GM19099 (cell line): ENCODE data around the gene PLEK2.

Experiments used
- POLR2A ChIP-seq: IDR thresholded peaks from 3 replicates; pipeline ENCODE4 v1.6.1; 2011; ENCODE audit warnings: low read depth; ENCODE audit not compliant: insufficient read length; ENCODE audit errors: extremely low read depth

PLEK2 gene

DNA sequence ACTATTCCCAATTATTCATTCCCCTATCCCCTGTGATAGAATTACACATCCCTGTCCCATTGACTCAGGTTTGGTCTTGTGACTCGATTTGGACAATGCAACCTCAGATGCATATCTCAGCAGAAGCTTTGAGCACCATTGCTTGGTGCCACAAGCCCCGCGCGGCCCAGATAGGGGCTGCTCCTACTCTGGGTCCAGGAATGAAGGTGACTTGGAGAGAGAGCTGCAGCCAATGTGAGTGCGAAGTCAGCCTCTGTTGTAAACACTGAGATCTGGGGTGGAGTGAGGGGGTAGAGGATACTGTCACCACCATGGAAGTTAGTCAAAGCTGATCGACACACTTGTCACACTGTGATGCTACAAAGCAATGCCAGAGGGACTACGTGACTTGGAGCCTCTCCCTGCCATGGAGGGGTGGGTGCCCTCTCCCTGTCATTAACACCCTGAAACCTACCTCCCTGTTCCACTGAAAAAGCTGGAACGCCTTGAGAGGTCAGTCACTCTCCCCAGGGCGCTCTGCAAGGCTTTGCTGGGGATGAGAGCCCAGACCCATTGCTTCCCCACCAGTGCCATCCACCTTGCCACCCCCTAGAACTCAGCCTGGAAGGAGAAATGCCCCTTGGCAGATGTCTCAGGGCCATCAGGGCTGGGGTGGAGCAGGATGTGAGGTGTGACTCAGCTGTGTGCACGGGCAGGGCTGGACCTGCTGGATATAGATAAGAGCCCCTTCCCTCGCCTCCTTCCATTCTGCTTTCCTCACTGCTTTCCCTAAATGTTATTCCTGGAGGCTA lies 6.6 kb upstream of the PLEK2 start:
- no peak for TF ChIP-seq POLR2A

DNA sequence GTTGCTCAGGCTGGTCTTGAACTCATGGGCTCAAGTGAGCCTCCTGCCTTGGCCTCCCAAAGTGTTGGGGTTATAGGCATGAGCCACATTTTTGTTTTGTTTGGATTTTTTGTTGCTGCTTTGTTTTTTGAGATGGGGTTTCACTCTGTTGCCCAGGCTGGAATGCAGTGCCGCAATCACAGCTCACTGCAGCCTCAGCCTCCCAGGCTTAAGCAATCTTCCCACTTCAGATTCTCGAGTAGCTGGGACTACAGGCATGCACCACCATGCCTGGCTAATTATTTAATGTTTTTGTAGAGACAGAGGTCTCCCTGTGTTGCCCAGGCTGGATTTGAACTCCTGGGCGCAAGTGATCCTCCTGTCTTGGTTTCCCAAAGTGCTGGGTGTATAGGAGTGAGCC lies 5.7 kb upstream of the PLEK2 start:
- TF ChIP-seq POLR2A = no peak

DNA sequence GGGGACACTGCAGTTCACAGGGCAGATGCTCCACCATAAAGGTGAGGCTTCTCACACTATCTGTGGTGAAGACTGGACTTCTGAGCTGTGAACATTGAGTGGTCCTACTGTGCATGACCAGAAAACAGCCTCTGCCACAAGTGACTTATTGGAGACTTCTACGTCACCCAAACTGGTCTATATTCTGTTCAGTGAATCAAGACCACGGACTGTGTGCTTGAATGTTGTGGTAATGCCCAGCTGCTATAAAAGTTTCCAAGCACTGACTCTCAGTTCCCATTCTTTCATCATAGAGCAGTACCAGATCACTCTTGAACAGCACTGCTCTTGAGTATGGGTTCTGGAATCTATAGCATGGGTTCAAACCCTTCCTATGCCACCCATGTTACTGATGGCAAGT lies 4.8 kb upstream of the PLEK2 start:
- no peak for TF ChIP-seq POLR2A

DNA sequence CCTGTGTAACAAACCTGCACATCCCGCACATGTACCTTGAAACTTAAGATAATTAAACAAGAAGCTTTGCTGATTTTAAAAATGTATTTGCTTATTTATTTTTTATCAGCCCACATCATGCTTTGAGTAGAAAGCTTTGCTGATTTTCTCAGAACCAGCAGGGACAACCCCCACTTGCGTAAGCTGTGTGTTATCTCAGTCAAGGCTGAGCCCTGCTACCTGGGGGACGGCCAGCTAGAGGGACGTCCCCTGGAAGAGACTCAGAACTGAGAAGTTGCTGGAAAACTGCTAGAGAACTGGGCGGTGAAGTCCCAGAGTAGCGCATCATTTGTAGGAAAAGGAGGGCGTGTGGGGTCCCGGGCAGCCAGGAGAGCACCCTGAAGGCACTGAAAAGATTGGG lies 4.1 kb upstream of the PLEK2 start:
- TF ChIP-seq POLR2A = no peak

DNA sequence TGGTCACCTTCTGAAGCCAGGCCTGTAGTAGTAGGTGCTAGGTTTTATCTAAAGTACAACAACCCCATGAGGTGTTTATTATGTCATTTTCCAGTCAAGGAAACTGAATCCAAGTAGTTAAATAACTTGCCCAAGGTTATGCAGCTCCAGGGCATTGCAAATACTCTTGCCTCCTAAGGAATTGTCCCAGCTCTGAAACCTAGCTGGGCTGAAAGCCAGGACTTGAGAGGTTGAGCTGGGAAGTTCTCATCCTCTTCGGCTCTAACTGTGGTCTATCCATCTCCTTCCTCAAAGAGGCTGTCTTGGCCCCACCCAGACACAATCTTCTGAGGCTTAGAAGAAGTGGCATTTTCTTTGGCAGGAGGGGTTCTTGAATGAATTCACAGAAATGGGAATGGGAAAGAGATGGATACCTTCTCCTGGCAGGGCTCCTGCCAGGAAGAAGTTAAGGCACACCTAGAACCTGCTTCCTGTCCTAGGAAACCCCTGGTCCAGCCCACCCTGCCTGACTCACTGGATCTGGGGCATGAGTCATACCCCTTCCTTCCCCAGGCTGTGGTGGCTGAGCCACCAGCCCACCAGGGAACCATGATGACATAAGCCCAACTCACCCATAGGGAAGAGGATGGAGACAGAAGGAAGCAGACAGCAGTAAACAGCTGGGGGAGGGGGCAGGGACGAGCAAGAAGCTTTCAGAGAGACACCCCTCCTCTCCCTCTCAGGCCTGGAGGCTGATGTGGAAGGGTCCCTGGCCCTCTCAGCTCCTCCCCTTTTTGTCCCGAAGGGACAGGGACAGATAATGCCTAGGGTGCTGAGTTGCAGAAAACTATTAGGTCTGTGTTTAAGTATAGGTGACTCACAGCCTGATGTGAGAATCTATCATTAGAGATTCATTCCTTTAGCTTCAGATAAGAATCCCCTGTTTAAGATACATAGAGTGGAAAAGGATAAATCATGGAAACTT lies 2.1 kb upstream of the PLEK2 start:
- no peak for TF ChIP-seq POLR2A

DNA sequence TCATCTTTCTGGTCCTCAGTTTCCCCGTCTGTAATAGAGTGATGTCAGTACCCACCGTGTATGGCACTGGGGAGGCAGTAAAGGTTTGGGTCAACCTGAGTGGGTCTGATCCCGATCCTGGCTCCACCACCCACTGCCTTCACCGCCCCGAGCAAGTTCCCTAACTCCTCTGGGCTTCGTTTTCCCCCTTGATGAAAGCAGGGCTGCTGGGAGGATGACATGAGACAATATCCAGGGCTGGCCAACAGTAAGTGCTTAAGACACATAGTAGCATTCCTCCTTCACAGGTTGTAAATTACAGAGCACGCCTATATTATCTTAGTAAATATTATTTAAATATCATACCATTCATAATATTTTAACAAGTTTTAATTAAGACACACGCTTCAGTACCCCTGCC lies 595 bp downstream of the PLEK2 start:
- TF ChIP-seq POLR2A = no peak

DNA sequence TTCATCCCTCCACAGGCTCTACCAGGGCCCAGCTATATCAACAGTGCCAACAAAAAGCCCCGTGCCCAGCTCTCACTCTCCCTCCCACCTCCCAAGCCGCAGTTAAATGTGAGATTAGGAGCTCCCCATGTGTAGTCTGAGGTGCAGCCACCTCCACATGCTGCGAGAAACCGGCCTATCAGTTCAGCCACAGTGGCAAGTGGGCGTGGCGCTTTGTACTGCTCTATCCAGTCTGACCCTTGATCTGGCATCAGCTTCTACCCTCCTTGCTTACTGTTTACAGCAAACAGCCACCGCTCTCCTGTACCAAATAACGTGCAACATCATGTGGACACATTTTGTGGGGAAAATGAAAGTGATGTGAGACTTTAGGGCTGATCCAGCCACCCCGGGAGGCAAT lies 1.7 kb downstream of the PLEK2 start:
- no peak for TF ChIP-seq POLR2A

DNA sequence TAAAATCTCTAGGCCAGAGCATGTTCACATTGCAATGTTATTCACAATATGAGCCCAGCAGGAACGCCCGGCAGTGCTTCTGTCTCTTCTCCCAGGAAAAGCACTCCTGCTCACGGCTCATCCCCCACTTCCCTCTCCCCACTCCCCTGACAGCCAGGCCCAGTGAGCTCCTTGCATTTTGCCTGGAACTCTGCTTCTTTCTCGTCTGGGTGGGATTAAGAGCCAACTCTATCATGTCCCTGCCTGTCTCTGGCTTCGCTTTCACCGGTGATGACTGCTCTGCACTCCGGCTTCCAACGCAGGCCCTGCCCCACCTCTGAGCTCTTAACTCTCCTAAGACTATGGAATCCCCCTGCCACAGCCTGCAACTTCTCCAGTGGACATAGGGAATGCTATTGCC lies 2.5 kb downstream of the PLEK2 start:
- no peak for TF ChIP-seq POLR2A

DNA sequence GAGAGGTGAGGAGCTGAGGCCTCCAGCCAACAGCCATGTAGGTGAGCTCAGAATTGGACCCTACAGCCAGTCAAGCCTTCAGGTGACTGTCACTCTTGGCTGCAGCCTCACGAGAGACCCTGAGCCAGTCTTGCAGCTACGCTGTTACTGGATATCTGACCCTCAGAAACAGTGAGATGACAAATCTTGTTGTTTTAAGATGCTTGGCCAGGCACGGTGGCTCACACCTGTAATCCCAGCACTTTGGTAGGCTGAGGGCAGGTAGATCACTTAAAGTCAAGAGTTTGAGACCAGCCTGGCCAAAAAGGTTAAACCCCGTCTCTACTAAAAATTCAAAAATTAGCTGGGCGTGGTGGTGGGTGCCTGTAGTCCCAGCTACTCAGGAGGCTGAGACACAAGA lies 6.2 kb downstream of the PLEK2 start:
- TF ChIP-seq POLR2A = no peak

DNA sequence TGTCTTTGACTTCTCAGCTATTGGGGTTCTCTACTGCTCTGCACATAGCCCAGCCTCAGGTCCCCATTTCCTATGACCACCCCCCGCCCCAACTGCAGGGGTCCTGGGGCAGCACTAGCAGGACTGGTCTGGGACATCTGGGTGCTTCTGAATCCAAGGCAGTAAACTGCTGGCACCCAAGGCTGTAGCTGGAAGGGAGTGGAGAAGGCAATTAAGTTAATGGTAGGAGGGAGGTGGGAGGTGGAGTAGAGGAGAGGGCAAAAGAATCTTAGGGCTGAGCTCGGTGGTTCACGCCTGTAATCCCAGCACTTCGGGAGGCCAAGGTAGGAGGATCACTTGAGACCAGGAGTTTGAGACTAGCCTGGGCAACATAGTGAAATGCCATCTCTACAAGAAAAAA lies 11.5 kb downstream of the PLEK2 start:
- no peak for TF ChIP-seq POLR2A

DNA sequence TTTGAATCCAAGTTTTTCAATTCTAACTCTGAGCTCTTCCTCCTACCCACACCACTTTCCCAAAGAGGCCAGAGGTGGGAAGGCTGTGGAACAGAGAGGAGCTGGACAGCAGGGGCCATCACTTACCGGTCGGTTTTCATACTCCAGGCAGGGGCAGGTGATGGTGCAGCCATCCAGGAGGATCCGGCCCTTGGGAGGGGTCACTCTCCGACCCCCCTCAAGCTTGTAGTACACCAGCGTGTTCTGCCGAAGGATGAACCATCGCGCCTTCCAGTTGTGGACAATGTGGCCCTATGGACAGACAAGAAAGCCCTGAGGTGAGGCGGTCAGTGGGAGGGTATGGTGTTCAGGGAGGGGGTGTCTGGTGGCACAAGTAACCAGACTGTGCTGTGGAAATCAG lies 14.4 kb downstream of the PLEK2 start:
- TF ChIP-seq POLR2A = no peak

DNA sequence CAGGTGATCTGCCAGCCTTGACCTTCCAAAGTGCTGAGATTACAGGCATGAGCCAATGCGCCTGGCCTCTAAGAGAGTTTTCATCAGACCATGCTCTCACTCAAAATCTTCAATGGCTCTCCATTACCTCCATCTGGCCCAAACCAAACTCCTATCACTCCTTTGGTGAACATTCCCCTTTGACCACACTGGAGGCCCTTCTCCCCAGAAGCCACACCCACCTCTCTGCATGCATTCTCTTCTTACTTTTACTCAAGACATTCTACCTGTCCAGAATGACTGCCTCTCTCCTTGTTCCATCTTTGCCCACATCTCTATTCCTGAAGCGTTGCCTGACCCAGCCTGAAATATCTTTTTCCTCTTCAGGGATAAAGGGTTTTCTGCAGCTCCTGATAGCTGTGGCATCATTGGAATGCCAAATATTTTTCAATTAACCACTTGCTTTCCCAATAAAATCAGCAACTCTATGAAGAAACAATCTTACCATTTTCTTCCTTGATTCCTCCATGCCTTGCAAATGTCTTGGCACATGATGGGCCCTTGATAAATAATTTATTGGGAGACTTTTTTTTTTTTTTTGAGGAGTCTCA lies 15.5 kb downstream of the PLEK2 start:
- no peak for TF ChIP-seq POLR2A

DNA sequence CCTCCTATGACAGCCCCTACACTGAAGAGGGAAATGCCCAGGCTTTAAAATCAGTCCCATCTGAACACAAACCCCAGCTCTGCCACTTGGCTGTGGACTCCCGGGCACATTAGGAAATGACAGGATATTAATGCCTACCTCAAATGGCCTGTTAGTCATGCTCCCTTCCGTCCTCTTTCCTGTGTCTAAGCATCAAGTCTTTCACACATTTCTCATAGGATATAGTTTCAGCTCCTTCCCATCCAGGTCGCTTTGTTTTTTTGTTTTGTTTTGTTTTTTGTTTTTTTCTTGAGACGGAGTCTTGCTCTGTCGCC lies 16.1 kb downstream of the PLEK2 start:
- TF ChIP-seq POLR2A = no peak

DNA sequence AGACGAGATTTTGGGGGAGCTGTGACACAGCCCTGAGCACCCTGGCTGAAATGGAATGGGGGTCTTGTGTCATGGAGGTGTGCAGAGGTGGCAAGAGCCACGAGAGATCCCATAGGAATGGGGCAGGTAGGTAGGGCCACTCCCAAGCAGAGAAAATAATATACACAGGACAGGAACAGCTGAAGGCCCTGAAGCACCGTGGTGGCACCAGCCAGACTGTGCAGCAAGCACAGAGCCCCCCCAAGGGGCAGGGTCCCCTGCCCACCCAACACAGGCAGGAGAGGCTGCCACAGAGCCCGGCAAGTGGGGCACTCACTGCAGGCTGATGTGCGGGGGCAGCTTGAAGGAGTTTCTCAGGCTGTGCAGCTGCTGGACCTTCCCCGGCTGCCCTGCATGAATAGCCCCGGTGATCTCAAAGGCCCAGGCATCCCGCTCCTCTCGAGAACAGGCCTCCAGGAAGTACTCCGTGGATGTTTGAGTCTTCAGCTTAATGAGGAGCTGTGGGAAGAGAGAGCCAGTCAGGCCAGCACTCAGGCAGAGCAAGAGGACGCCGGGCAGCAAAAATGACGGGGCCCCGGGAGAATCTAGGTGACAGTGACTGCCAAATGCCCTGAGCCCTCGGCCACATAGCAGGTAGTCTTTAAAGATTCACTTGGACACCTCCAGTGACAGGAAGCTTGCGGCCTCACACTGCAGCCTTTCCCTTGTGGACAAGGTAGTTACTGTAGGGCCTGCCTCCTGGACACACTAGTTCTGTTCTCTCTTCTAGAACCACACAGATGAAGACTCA lies 16.7 kb downstream of the PLEK2 start:
- TF ChIP-seq POLR2A = no peak

DNA sequence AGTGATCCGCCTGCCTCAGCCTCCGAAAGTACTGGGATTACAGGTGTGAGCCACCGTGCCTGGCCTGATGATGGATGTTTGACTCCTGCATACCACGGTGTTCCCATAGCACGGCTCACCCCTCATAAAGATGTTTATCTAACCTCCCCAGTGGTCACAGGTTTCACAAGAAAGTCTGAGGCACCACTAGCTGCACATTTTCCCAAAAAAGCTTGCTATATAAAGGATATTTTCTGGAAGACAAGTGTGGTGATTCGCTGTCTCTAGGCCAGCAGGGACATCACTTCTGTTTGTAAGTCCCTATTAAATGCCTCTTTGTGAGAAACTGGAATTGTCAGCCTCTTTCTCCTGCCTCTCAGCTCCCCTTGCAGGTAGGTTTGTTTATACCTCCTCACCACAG lies 18.3 kb downstream of the PLEK2 start:
- no peak for TF ChIP-seq POLR2A
